ENCODE data around the gene HHIPL1.

- TF ChIP-seq CTCF (IDR thresholded peaks at IDR 0.05; ENCODE audit: insufficient read depth, low read length) (no peak), REST (IDR thresholded peaks at IDR 0.05; ENCODE audit: insufficient replicate concordance, low read depth) (no peak), SPI1 (IDR thresholded peaks at IDR 0.05; ENCODE audit: borderline replicate concordance, low read depth) (no peak)
These were observed 40.2 kb downstream of the HHIPL1 start for GRCh38 chr14:99685151-99685591.
